Measurements from ENCODE around the gene KMT5B.

The KMT5B gene

DNA sequence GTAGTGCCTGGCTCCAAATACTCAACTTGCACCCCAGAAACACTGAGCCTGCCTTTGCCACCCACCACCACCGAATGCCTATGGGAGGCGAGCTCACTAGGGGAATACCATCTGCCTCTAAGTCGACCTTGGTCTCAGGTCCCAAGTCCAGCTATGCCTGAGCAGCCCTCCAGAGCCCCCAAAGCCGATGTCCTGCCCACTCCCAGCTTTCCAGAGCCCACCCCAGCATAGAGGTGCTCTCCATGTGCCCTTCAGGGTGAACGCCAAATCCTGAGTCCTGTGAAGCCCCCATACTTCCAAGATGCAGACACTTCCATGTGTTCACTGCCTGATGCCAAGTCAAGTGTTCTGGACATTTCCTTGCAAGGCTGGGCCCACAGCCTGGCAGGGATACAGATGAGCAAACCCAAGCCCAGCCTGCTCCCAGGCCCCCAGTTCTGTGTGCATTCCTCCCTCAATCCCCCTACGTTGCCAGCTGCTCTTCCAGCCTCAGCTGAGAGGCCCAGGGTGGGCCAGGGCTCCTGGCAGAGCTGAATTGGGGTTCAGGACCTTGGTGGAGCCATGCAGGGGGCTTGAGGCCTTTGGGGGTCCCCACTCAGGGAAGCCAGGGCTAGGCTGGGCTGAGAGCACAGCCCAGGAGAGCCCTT lies 2.6 kb upstream of the KMT5B start:
- DNase-seq = peak in 1 of 14 donors; percentile 43

DNA sequence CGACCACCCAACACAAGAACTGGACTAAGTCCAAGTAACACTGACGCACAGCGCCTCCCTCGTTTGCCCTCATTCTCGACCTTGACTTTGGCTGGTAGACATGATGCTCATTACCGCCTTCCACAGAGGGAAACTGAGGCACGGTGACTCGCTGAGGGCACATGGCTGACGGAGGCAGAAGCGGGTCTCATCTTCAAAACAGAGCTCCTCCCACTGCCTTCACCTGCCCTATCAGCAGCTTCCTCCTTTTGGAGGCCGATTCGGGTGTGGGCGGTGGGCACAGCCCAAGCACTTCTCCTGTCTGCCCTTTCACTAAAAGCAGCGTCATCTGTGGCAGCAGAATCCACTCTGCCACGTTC lies 2.0 kb upstream of the KMT5B start:
- DNase-seq = no peak

- peak in 3 of 14 donors; percentile 30 to 57 (median 39) for DNase-seq
Observed at GRCh38 chr11:68214173-68215086, 1.3 kb upstream of the KMT5B start.

DNA sequence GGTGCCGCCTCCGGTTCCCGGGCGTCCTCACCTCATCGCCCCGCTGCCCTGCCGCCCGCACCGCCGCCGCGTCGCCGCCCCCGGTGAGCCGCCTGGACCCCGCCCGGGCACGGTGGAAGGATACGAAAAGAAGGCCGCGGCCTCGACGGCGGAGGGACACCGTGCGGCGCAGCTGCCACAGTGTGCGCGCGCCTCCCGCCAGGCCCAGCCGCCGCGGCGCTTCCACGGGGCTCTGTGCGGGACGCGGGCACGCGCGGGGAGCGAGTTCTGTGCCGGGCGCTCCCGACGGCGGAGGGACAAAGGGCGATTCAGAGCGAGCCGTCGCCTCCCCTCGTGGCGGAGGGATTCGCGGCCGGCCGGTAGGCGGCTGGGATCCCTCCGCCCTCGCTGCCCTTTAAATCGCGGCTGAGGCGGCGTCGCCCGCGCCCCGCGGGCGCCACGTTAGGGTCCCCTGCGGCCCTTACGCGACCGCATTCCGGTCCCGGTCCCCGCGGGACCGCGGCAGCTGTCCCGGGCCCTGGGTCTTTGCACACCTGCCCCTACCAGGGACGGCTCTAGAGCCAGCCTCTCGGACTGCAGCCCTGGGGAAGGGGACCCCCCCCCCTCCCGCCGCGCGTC lies 568 bp upstream of the KMT5B start:
- peak in 13 of 14 donors; percentile 39 to 93 (median 84) for DNase-seq

- peak in 9 of 14 donors; percentile 26 to 83 (median 54) for DNase-seq
Observed at GRCh38 chr11:68212421-68213134, 518 bp downstream of the KMT5B start.

DNA sequence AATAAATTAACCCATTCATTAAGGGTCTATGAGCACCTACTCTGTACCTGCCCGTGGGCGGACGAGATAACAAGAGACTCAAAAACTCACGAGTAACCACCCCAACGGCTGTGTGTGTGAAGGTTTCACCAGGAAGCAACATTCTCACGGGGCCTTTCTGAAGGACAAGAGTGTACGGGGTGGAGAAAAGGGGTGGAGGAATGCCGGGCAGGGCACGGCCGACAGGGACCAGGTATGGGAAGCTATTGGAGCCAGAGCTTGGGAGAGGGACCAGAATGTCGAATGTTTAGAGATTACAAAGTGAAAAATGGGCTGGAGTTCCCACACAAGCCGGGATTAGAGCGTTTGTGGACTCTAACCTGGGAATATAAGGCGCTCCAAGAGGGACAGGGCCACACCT lies 1.6 kb downstream of the KMT5B start:
- peak in 1 of 14 donors; percentile 29 for DNase-seq

DNA sequence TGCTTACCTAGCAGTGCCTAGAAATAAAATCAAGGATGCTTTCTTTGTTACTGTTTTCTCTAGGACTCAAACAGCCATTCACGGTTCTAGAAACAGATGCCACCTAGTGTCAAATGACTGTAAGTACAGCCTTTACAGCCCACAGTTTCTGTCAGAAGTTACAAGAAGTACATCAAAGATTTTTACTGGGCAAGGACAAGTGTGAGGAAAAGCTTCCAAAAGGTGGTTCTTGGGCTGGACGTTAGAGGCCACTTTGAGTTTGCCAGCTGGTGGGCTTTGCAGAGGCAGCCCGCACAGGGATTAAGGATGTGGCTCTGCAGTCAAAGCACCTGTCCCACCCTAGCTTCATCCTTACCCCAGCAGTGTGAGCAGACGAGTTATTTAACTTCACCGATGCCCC lies 6.9 kb downstream of the KMT5B start:
- DNase-seq = peak in 4 of 14 donors; percentile 18 to 46 (median 28)

DNA sequence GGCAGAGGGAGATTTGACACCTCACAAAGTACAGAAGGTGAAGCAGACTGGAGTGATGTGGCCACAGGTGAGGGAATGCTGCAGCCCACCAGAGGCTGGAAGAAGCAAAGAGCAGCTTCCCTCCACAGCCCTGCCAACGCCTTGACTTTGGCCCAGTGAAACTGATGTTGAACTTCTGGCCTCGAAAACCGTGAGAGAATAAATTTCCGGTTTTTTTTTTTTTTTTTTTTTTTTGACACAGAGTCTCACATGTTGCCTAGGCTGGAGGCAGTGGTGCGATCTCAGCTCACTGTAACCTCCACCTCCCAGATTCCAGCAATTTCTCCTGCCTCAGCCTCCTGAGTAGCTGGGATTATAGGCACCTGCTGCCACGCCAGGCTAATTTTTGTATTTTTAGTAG lies 8.7 kb downstream of the KMT5B start:
- no peak for DNase-seq

- no peak for DNase-seq
Observed at GRCh38 chr11:68202165-68202564, 10.9 kb downstream of the KMT5B start.

- no peak for DNase-seq
Observed at GRCh38 chr11:68201492-68201891, 11.6 kb downstream of the KMT5B start.

DNA sequence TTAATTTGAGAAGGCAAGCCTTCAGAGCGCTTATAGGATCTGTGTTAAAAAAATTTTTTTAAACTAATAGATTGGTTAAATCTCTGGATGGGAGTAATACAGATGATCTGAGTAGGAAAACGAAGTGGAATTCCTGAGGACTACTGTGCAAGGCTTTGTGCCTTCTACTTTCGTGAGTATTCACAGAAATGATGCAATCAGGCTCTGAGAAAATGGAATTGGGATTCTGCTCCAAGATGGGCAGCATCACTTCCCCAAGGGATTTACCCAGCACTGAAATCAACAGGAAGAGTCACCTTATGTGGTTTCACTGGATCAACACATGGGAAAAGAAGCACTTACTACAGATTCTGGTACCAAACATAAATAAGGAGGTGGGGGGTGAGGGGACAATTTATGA lies 12.5 kb downstream of the KMT5B start:
- DNase-seq = no peak

DNA sequence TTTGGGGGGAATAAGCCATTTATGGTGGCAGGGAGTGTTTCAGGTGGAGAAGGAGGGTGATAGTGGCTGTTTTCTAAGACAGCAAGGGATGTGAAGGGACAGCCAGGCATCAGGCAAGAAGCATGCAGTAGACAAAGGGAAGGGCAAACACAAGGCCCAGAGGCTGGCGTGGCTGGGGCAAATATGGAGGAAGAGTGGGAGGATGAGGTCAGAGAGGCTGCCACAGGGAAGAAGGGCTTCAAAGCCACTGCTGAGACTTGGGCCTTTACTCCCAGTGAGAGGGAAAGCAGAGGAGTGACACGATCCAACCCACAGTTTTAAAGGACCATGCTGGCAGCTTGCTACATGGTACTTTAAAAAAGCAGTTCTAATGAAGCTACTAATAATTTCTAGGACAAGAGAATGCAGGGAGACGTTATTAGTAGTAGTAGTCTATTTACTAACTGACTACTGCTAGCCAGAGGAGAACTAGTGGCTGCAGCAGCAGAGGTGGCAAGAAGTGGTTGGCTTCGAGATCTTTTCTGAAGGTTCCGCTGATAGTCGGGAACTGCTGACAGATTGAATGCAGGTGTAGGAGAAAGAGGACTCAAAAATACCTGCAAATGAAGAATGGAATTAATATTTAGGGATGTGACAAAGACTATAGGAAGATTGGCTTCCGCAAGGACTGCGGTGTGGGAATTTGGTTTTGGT lies 13.7 kb downstream of the KMT5B start:
- no peak for DNase-seq

- no peak for DNase-seq
Observed at GRCh38 chr11:68196219-68196618, 16.9 kb downstream of the KMT5B start.

GRCh38 chr11:68194675-68195294 lies 18.3 kb downstream of the KMT5B start:
- no peak for DNase-seq

GRCh38 chr11:68193018-68193417 lies 20.1 kb downstream of the KMT5B start:
- DNase-seq = no peak

DNA sequence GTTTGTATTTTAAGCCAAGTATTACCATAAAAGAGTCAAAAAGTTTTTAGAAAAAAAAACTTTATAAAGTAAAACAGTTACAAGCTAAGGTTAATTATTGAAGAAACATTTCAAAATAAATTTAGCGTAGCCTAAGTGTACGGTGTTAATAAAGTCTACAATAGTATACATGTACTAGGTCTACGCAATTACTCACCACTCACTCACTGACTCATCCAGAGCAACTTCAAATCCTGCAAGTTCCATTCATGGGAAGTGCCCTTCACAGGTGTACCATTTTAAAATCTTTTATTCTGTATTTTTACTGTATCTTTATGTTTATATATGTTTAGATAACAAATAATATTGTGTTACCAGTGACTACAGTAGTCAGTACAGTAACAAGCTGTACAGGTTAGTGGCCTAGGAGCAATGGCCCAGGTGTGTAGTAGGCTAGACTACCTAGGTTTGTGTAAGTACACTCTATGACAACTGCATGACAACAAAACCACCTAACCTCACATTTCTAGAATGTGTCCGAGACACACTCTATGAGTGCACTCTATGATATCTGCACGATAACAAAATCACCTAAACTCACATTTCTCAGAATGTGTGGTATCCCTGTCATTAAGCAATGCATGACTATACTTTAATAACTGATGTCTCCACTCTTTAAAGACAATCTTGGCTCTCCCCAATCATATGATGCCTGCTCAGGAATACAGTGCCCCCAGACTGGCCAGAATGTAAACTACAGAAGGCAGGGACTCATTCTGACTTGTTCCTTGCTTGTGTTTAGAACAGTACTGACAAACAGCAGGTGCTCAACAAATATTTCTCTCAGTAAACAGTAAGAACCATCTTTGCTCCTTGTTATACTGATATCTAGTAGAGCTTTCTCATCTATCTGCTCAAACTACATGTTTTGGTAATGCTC lies 21.2 kb downstream of the KMT5B start:
- DNase-seq = peak in 1 of 14 donors; percentile 8

- no peak for DNase-seq
Observed at GRCh38 chr11:68189888-68190287, 23.2 kb downstream of the KMT5B start.

DNA sequence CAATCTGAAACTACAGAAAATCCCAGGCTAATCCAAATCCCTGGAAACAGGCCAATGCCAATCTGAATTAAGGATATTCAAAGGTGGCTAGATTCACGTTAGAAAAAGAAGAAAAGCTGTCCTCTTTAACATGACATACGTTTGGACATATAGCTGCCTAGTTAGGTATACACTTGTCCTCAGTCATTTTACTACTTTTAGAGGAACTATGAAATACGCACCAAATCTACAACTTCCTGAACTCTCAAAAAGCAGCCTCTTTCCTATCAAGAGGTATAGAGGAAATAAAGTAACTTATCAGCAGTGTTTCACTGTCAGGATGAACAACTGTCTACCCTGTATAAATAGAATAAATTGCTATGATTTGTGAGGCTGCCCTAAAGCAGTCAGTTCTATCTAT lies 24.0 kb downstream of the KMT5B start:
- no peak for DNase-seq

- DNase-seq = no peak
Observed at GRCh38 chr11:68186061-68186460, 27.0 kb downstream of the KMT5B start.

- no peak for DNase-seq
Observed at GRCh38 chr11:68181719-68182451, 31.2 kb downstream of the KMT5B start.

Measured in C1 segment of cervical spinal cord (tissue), 14 donors.